H7 (cell line): ENCODE results near the gene DDAH2. TPM values are rescaled to one million over a fixed set of nuclear protein-coding genes. Genes with fewer than 3 reads are reported as not detected.

Experiments used
- DNase-seq: peaks from one replicate; pipeline ENCODE4 v3.0.0; 2012
- H3K27me3 ChIP-seq: 2 replicates; pipeline ENCODE4 v1.6.0; 2011; ENCODE audit warnings: mild to moderate bottlenecking, low read length; ENCODE audit not compliant: control insufficient read depth, insufficient read depth
- H3K36me3 ChIP-seq: replicated peaks from 2 replicates; pipeline ENCODE4 v1.5.1; 2011; ENCODE audit warnings: low read length; ENCODE audit not compliant: control insufficient read depth, insufficient read depth
- H3K4me3 ChIP-seq: 2 replicates; pipeline ENCODE4 v1.5.1; 2011; ENCODE audit warnings: low read depth, mild to moderate bottlenecking, control low read depth, low read length, moderate library complexity; ENCODE audit not compliant: insufficient read depth
- total RNA-seq: library from RNA; depleted of rRNA; stranded (reverse); fragments of >200 nt; shearing (Covaris generic); gene quantifications from 2 replicates; pipeline ENCODE4 v1.2.3, GENCODE V29; 2014; rRNA removed

DDAH2 gene, protein sequence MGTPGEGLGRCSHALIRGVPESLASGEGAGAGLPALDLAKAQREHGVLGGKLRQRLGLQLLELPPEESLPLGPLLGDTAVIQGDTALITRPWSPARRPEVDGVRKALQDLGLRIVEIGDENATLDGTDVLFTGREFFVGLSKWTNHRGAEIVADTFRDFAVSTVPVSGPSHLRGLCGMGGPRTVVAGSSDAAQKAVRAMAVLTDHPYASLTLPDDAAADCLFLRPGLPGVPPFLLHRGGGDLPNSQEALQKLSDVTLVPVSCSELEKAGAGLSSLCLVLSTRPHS
- total RNA-seq, result 83.6 and 99.2 TPM in 2 replicates

GRCh38 chr6:31728767-31729514, at the start of gene DDAH2:
DDAH2 (minus strand) TSS chr6:31729299; CDS start chr6:31729161, 138 bp downstream.
- peak within 1 kb of the TSS; percentile 84 for H3K4me3 ChIP-seq
- no peaks in the 10 kb centered on the region for H3K27me3 ChIP-seq
- peaks cover 27% of the 10 kb centered on the region for H3K36me3 ChIP-seq
- peak; percentile 78 for DNase-seq

DNA sequence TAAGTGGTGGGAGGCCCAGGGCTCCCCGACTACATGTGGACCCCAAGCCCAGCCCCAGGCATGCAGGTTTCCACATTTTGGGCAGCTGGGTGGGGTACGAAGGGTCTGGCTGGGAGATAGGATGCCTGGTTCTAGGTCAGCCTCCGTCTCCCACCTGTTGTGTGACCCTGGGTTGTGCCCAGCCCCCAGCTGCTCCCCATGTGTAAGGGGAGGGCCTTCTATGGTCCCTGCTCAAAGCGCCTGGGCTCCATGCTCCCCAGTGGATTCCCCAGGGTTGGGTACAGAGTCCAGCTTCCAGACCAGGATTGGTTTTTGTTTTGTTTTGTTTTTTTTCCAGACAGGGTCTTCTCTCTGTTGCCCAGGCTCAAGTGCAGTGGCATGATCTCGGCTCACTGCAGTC, 49.1 kb upstream of the DDAH2 start:
- Histone ChIP-seq H3K36me3 (peaks cover 13% of the 10 kb centered on the region), H3K4me3 (no peak overlapping the region), H3K27me3 (no peaks in the 10 kb centered on the region)
- no peak for DNase-seq

GRCh38 chr6:31777667-31778050, 48.6 kb upstream of the DDAH2 start:
- Histone ChIP-seq H3K27me3 (no peaks in the 10 kb centered on the region), H3K36me3 (peaks cover 13% of the 10 kb centered on the region), H3K4me3 (no peak overlapping the region)
- peak; percentile 25 for DNase-seq

DNA sequence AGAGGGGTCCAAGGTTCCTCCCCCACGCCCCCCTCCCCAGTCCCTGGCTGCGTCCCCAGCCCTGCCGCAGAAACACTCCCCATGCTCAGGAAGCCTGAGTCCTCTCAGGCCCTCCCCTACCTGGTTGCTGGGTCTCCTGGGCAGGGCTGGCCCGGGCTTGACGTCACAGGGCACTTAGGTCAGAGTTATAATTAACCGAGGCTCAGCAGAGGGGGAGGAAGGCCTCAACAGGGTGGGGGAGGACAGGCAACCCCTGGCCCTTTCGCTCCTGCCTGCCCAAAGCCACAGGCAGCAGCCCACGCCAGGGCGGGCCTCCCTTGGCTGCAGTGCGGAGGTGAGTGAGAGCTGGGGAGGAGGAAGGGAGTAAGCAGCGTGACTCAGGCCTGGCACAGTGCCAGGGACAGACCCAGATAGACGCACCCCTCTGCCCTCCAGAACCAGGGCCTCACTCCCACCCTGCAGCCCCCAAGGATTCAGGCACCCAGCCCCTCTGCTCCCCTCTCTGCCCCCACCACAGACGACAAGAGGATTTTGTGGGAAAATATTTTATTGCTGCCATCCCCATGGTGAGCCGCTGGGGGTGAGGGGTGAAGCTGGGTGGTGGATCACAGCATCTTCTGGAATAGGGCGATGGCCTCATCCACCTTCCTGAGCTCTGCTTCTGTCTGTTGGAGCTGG, 48.0 kb upstream of the DDAH2 start, which contains the start of gene VWA7:
TSS of gene VWA7 (minus strand) at position 340 of the 678 bp plus-strand sequence. CDS start 549 bp downstream, outside the sequence.
- H3K36me3 ChIP-seq, result peaks cover 13% of the 10 kb centered on the region
- H3K4me3 ChIP-seq, result no peak within 1 kb of the TSS
- H3K27me3 ChIP-seq, result no peaks in the 10 kb centered on the region
- DNase-seq, result peak; percentile 84

DNA sequence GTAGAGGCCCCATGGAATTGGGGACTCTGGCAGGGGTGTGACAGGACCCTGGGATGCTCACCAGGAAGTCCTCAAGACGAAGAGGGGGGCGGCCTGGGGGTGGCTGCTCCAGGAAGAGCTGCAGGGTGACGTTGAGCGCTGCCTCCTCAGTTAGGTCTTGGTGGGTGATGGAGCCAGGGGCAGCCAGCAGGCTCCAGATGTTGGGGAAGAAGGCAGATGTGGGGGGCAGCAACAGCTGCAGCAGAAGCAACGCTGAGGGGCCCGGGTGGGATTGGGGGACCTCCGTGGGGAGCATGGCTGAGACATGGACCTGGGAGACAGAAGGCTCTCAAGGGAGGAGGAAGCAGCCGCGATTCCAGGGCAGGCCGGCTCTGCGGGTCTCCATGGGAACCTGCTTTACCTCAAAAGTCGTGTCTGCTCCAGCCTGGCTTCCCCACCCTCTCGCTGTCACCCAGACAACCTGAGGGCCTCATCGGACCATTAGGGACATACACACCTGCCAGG, 47.4 kb upstream of the DDAH2 start:
- peak; percentile 74 for DNase-seq
- Histone ChIP-seq H3K4me3 (no peak overlapping the region), H3K27me3 (no peaks in the 10 kb centered on the region), H3K36me3 (peaks cover 13% of the 10 kb centered on the region)

DNA sequence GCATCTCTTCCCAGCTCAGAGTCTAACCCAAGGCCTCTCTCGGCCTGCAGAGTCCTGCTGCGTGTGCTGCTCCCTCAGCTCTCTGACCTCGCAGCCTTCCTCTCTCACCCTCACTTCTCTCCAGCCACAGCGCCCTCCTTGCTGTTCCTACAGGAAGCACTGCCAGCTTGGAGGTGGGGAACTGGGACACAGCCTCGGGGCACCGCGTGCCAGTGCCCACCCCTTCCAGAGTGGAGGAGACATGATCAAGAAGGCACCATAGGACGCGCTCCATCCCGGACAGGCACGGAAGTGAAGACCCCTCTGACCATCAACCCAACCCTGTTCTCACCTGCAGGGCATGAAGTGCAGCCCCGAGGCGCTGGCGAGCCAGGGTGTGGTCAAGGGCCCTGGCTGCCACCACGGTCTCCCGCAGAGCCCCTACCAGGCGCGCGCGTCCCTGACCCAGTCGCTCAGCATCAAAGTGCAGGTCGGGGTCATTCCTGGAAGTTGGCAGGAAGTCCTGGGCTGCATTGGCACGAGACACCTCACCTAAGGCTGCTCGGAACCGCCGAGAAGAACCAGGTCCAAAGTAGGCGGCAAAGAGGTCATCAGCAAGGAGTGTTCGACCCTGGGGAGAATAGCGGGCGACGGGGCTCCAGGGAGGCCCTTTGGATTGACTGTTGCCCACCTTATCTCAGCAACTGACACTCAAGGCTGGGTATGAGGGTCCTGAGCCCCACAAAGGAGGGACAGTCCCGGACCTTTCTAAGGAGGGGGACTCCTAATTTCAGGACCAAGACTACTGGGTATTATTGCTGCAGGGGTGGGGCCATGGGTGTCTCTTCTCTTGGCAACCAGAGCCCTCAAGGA, 46.8 kb upstream of the DDAH2 start:
- H3K4me3 ChIP-seq, result no peak overlapping the region
- peak; percentile 43 for DNase-seq
- no peaks in the 10 kb centered on the region for H3K27me3 ChIP-seq
- H3K36me3 ChIP-seq, result peaks cover 11% of the 10 kb centered on the region

- Histone ChIP-seq H3K27me3 (no peaks in the 10 kb centered on the region), H3K36me3 (peaks cover 4% of the 10 kb centered on the region), H3K4me3 (no peak overlapping the region)
- no peak for DNase-seq
Measured at GRCh38 chr6:31775184-31775583, 46.1 kb upstream of the DDAH2 start.

- DNase-seq, result peak; percentile 6
- no peaks in the 10 kb centered on the region for H3K27me3 ChIP-seq
- H3K4me3 ChIP-seq, result no peak overlapping the region
- no peaks in the 10 kb centered on the region for H3K36me3 ChIP-seq
Measured at GRCh38 chr6:31771992-31772358, 42.9 kb upstream of the DDAH2 start.

GRCh38 chr6:31770860-31771259, 41.8 kb upstream of the DDAH2 start:
- DNase-seq, result peak; percentile 15
- H3K4me3 ChIP-seq, result no peak overlapping the region
- no peaks in the 10 kb centered on the region for H3K36me3 ChIP-seq
- H3K27me3 ChIP-seq, result no peaks in the 10 kb centered on the region; the same call in 1 of the 2 replicates

GRCh38 chr6:31769684-31770371, 40.7 kb upstream of the DDAH2 start:
- H3K36me3 ChIP-seq, result no peaks in the 10 kb centered on the region
- H3K27me3 ChIP-seq, result no peaks in the 10 kb centered on the region; the same call in 1 of the 2 replicates
- H3K4me3 ChIP-seq, result no peak overlapping the region
- DNase-seq, result peak; percentile 98

- DNase-seq, result peak; percentile 17
- Histone ChIP-seq H3K36me3 (peaks cover 3% of the 10 kb centered on the region), H3K27me3 (no peaks in the 10 kb centered on the region; the same call in 1 of the 2 replicates), H3K4me3 (no peak overlapping the region)
Measured at GRCh38 chr6:31768363-31769257, 39.5 kb upstream of the DDAH2 start.

DNA sequence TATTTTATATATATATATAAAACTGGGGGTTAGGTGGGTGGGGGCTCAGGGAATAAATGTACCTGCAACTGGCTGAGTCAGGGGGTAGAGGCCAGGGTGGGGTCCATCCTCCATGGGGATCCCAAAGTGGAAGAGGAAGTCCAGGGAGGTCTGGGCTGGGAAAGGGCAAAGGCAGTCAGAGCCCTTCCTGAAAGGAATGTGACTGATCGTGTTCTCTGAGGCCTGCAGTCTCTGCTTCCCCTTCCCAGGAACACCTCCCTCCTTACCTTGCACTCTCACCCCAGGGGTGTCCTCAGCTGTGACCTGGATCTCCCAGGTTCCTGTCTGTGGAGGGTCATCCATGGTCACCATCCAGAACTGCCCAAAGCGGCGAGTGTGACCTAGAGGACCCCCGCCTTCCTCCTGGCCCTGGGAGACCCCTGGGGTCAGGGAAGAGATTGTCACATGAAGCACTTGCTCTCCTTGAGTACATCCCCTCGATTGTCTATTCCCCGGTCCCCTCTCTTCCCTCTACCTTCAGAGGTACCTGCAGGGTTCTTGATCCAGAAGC, 38.1 kb upstream of the DDAH2 start:
- DNase-seq, result peak; percentile 53
- H3K4me3 ChIP-seq, result no peak overlapping the region
- H3K36me3 ChIP-seq, result peaks cover 3% of the 10 kb centered on the region
- H3K27me3 ChIP-seq, result no peaks in the 10 kb centered on the region; the same call in 1 of the 2 replicates
